Stomach (tissue), 4 donors: ENCODE measurements around the gene PFKL.

Source experiments
- POLR2A ChIP-seq, 4 donors: fragments of 450-650 bp; IDR thresholded peaks; one replicate each; pipeline ENCODE4 v1.6.1; 2016; ENCODE audit warnings: antibody characterized with exemption in 4 of 4, control low read depth in 2 of 4, mild to moderate bottlenecking in 1 of 4, moderate library complexity in 1 of 4
- POLR2AphosphoS5 ChIP-seq, 3 donors: sonication (generic); formaldehyde crosslinking; IDR thresholded peaks; one replicate each; pipeline ENCODE4 v1.6.1; 2016; ENCODE audit warnings: antibody characterized with exemption in 3 of 3
- TF ChIP-seq, protein P1 (sequence below), 7 experiments: fragments of 450-650 bp in 4 of 7; fragments of 200-600 bp in 3 of 7; sonication (generic) in 3 of 7; IDR thresholded peaks; one replicate each; pipeline ENCODE4 v1.5.1; 2016 to 2019; ENCODE audit warnings: antibody characterized with exemption in 7 of 7, control low read depth in 2 of 7, mild to moderate bottlenecking in 1 of 7

DNA sequence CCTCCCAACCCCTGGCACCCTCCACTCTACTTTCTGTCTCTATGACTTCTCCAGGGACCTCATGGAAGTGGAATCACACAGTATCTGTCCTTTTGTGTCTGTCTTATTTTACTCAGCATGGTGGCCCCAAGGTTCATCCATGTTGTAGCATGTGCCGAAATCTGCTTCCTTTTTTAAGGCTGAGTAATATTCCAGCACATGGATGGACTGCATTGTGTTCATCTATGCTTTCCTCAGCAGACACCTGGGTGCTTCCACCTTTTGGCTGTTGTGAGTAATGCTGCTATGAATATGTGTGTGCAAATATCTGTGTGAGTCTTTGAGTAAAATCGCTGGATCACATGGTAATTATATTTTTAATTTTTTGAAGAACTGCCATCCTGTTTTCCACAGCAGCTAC, 1.6 kb upstream of the PFKL start:
- TF ChIP-seq, protein P1, sequence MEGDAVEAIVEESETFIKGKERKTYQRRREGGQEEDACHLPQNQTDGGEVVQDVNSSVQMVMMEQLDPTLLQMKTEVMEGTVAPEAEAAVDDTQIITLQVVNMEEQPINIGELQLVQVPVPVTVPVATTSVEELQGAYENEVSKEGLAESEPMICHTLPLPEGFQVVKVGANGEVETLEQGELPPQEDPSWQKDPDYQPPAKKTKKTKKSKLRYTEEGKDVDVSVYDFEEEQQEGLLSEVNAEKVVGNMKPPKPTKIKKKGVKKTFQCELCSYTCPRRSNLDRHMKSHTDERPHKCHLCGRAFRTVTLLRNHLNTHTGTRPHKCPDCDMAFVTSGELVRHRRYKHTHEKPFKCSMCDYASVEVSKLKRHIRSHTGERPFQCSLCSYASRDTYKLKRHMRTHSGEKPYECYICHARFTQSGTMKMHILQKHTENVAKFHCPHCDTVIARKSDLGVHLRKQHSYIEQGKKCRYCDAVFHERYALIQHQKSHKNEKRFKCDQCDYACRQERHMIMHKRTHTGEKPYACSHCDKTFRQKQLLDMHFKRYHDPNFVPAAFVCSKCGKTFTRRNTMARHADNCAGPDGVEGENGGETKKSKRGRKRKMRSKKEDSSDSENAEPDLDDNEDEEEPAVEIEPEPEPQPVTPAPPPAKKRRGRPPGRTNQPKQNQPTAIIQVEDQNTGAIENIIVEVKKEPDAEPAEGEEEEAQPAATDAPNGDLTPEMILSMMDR (IDR thresholded peaks at IDR 0.05), result no peak
- TF ChIP-seq POLR2A (IDR thresholded peaks at IDR 0.05) (no peak), POLR2AphosphoS5 (IDR thresholded peaks at IDR 0.05) (no peak)
